HG03039 (cell line): ENCODE data around the gene ATG7.
"Not testable (repeated sequence)": the region's sequence is repeated elsewhere in the genome, so short reads cannot be mapped to it uniquely, and the experiment has no call there.

ENCODE experiments used
- ATAC-seq: cut with Tn5 transposase; IDR thresholded peaks from one replicate; pipeline ENCODE4 v1.9.1; 2021; ENCODE audit warnings: mild to moderate bottlenecking, moderate library complexity; ENCODE audit not compliant: unreplicated experiment

The ATG7 gene

DNA sequence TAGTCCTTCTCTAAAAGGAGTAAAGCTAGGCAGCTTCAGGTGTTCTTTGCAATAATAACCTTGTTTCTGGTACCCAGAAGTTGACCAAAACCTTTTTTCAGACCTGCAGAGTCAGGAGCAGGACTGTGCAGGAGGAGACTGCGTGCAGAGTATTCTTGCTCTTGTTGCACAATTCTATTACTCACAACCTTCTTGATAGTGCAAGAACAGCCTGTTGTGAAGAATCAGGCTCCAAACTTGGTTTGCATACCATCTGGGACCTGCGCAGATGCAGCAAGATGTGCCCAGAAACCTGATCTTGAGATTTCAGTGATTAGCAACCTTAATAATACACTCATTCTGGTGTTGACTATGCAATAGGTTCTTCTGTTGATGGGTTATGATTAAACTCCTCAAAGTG lies 111.9 kb downstream of the ATG7 start:
- no peak for ATAC-seq

DNA sequence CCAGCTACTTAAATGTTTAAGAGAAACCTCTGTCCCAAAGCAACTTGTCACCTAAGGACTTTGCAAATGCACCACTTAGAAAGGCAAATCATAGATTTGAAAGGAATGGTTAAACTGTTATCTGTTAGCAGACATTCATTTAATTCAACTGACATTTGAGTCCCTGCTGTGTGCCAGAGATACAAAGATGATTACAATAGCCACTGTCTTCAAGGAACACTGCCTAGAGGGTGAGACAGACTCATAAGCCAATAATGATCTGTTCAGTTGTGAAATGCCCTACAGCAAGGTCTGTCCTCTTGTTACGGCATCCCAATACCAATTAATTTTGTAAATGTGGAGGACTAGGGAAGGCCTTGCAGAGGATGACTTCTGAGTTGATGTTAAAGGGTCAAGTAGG lies 113.1 kb downstream of the ATG7 start:
- no peak for ATAC-seq

DNA sequence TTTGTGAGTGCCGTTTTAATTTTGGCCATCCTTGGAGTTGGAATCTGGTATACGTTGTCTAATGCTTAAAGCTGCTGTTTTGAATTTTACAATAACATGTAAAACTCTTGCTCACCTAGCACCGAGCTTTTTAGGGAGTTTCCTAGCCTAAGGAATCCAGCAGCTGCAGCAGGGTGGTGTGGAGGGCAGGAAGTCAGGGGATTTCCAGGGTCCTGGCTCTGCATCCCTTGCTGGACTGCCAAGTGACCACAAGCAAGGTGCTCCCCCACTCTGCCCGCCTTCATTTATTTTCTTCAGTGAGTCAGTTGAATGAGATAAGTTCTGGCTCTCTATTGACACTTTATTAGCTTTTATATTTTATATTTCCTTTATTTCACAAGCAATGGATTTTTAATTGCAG lies 113.7 kb downstream of the ATG7 start:
- ATAC-seq, result no peak

DNA sequence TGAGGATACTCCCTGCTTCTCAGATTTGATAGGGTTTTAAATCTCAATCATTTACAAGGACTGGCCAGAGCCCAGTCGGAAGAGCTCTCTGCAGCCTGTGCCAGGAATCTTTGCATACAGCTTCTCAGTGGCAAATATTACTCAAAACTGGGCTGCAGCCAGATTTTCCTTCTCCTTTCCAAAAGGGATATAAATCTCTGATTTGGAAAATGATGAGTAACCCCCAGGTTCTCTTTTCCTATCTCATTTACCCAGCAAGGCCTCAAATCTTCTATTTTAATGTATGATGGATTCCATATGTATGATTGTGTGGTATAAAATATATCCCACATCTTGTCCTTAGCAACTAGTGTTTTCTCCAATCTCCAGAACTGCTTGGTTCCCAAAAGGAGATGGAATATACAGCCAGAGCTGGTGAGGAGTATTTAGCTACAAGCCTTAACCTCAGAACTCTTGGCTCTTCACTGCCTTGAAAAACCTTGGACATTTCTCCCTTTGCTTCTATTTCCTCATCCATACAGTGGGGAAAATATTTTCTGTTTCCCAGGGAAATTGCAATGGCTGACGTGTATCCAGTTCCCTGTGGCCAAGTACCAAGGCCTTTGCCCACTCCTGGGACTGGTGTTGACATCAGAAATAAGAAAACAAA lies 114.4 kb downstream of the ATG7 start:
- ATAC-seq, result no peak

DNA sequence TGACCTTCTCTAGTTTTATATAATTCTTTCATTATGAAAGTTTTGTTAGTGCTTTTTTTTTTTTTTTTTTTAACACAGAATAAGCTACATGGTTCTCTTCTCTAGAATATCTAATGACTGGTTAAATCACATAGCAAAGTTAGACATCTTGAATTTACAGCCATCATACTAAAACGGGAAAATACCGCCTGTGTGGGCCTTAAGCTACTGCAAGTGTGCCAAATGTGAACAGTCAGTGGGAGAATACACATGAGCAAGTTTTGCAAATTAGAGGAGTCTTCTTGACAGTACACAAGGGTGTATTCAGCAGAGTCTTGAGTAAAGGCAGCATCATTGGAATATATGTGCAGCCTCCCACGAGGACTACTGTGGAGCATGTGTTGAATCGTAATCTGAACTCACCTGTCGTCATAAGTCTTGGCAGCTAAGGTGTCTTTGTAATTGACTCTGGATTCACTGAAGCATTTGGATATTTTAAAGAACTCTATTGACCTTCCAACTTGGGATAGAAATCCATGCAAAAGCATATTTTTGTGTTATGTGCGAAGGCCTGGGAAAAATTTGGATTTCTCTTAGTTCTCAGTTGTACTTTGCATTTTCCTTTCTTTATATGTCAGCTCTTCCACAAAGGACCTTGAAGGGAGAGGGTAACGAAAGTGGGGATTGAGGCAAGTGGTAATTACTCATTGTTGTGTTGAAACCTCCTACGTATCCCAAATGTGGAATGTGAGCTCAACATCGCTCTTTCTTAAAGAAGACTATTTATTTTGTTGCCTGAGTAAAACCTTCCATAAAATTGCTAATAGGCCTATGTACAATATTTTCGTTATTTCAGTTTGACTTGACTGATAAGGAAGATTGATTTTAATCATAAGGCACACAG lies 117.4 kb downstream of the ATG7 start:
- no peak for ATAC-seq

DNA sequence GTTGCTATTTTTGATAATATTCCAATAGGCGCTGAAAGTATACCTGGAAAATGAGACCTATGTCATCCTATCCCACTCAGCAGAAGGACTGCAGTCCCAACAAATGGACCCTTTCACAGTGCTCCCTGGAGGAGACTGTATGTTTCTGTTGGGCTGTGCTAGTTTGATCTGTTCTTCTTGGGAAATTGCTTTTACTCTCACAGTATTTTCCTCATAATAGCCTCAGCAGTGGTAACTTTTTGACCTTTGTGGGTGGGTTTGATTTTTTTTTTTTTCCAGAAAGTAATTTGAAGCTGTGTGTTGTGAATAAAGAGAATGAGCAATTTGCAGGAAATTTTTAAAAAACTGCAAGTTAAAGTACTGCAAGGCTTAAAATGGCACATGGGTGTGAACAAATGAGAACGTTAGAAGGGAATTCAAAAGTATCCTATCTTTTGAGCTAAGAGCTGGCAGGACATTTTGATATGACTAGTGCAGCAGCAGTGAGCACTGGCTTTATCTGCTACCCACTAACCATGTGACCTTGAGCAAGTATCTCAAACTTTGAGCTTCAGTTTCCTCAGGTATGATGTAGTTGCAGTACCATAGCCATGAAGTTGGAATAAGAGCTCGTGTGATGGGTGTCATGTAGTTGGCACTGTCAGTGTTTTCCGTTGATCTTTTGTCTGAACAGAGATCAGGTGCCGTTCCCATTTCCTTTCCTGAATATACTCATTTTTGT lies 118.4 kb downstream of the ATG7 start:
- no peak for ATAC-seq

DNA sequence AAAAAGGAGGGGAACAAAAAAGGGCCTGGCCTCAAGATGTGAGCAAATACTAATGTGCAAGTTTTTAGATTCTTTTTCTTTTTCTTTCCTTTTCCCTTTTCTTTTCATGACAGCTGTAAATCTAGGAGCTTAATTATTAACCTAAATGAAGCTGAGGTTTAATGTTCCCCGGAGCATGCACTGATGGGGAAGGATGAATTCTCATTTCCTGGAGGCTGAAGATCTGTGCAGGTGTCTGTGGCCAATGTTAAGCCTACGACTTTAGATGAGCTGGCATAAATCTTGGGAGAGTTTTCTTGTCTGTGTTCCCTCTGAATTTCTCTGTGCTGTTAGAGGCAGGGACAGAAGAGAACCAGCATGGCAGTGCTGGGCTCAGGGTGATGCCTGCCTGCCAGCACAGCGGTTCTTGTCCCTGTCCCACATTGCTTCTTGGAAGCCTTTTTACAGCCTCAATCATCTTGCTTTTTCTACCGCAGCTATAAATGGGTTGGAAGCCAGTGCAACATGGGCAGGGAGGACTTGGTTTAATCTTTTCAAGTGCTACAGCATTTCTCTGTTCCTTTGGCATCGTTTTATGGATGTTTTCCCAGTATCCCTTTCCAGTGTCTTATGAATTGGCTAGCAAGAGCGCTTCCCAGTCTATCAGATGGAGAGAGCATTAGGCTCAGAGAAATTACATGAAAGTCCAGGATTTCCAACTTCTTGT lies 119.1 kb downstream of the ATG7 start:
- no peak for ATAC-seq

DNA sequence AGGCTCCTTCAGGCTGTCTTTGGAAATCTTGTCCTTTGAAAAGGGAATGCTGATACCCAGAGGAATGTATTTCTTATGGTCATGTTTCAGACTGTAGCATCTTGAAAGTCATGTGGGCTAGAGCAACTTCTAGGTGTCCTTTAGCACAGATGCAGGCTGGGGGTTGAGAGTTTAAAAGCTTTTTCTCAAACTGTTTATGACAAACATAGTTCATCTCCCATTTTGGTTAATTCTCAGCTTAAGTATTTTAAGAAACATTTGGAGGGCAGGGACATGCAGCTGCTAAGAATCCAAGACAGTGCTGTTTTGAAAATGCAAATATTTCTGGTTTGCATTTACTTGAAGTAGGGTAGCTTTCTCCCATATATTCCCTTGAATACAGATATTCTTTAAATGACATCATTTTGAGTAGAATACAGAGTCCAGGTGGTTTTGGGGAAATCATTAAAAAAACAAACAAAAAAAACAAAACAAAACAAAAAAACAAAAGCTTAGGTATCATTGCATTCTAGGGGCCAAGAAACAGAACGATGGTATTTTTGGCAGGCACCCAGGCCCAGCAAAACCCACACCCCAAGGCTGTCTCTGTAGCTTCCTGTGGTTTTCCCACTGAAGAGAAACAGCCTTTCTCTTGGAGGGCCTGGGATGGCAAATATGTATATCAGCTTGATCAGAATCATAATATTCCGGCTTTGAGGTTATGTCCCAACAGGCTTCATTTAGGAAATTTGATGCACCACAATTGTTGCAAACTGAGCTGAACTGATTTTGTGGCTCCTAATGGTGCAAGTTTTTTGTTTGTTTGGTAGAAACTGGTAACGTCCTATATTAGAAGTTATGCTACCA lies 120.0 kb downstream of the ATG7 start:
- ATAC-seq, result no peak

DNA sequence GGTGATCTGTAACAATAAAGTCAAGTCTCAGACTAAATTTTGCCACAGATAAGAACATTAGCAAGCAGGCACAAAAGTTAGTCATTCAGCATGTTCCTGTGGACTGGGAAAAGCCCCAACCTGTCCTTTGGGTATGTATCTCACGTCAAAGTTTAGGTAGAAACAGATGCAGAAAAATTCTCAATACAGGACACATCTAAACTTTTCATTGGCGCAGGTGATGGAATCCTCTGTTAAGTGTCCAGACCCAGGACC lies 120.6 kb downstream of the ATG7 start:
- ATAC-seq, result no peak

DNA sequence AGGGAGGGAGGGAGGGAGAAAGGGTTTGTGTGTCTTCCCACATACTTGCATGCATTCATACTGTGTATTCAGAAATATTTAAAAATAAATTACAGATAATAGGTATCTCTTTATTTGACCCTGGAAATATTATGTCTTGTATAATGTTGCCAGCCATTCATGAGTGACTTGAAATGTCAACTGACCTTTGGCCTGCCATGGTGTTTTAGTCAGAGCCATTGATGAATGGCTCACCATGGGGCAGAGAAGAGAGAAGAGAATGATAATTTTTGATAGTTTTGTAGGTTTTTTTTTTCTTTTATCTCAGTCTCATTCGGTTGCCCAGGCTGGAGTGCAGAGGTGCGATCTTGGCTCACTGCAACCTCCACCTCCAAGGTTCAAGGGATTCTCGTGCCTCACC lies 121.2 kb downstream of the ATG7 start:
- no peak for ATAC-seq

DNA sequence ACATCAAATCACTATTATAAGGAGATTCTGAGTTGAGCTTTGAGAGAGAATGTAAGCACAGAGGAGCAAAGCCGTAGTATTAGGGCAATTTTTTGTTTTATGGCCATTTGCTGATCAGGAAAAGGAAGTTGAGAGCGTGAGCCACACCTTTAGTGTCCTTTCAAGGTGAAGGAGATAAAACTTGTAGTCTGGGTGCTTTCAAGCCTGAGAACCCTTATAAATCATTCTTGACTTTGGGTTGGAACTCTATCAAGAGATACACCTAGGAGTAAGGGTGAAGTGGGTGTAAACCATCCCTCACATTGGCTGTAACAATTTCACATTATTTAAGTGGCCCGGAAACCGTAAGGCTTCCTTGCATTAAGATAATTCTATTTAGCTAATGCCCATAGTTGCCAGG lies 122.2 kb downstream of the ATG7 start:
- ATAC-seq, result no peak

DNA sequence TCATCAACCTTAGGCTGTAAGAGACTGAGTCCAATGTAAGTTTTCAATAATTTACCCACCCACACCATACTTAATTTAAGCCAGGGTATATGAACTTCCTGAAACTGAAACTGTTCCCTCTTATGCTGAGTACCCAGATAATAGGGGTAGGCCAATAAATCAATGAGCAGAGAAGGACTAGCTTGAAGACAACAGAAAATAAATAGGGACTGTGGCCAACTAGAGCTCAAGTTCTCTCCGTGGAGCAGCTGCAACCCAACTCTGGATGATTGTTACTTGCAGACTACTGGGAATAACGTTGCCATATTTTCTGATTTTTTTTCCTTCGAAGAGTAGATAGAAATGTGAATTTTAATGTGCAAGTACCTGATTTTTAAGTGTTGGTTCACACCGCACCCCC lies 128.0 kb downstream of the ATG7 start:
- ATAC-seq, result no peak

DNA sequence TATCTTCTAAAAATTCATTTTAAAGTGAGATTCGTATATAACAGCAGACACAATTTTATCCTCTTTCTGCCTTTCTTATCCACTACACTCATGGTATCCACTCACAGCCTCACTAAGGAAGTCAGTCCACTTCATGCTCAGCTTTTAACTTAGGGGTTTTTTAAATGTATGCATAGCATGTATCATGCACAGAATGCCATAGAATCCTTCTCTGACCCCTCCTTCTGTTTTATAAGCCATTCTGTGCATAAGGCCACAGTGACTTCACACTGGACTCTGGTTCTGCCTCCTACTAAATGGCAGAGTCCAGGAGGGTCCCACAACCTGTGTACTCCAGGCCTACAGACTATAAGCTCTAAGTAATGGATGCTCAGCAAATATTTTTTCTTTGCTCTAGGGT lies 129.2 kb downstream of the ATG7 start:
- no peak for ATAC-seq

DNA sequence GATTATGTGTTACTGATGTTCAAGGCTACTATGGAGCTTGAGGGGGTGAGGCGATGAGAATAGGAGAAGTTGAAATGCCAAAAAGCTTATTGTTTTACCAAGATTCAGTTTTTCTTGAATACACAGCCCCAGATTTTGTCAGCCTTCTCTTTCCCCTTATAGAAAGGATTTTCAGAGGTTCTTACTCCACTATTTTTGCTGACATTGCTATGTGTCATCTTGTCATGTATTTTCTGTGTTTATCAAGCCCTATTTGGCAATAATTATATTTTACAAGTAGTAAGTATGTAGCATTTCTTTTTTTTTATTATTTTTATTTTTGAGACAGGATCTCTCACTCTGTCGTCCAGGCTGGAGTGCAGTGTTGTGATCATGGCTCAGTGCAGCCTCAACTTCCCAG lies 133.1 kb downstream of the ATG7 start:
- ATAC-seq, result no peak

DNA sequence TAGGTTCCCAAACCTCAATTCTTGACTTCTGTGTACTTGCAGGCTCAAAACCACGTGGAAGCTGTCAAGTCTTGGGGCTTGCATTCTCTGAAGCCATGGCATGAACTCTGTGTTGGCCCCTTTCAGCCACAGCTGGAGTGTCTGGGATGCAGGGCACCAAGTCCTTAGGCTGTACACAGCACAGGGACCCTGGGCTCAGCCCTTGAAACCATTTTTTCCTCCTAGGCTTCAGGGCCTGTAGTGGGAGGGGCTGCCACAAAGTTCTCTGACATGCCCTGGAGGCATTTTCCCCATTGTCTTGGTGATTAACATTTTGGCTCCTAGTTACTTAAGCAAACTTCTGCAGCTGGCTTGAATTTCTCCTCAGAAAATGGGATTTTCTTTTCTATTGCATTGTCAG lies 135.4 kb downstream of the ATG7 start:
- no peak for ATAC-seq

DNA sequence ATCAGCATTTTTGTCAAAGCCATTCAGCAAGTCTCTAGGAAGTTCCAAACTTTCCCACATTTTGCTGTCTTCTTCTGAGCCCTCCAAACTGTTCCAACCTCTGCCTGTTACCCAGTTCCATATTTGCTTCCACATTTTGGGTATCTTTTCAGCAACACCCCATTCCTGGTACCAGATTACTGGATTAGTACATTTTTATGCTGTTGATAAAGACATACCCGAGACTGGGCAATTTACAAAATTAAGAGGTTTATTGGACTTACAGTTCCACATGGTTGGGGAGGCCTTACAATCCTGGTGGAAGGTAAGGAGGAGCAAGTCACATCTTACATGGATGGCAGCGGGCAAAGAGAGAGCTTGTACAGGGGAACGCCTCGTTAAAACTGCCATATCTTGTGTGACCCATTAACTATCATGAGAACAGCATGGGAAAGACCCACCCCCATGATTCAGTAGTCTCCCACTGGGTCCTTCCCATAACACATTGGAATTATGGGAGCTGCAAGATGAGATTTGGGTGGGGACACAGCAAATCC lies 136.2 kb downstream of the ATG7 start:
- not testable (repeated sequence) for ATAC-seq

DNA sequence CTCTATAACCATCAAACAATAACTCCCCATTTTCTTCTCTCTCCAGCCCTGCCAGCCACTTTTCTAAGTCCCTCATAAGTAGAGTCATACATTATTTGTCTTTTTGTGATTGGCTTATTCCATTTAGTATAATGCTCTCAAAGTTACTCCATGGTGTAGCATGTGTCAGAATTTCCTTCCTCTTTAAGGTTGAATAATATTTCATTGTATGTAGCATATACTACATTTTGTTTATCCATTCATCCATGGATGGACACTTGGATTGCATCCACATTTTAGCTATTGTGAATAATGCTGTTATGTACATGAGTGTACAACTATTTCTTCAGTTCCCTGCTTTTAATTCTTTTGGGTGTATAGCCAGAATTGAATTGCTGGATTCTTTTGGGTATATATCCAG lies 138.4 kb downstream of the ATG7 start:
- no peak for ATAC-seq

DNA sequence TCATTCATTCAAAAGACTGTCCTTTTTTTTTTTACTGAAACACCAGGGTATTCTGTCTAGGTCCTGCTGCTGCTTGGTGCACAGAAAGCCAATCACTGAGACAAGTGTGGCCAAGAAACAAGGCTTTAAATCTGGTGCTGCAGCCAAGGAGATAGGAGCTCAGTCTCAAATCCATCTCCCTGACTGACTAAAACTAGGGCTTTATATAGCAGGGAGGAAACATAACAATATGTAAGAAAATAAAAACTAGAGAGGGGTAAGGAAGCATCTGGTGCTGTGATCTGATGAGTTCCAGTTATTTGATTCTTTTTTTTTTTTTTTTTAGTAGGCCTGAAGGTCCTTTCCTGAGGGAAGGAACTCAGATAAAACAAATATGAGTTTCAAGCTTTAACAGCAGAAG lies 139.8 kb downstream of the ATG7 start:
- no peak for ATAC-seq

DNA sequence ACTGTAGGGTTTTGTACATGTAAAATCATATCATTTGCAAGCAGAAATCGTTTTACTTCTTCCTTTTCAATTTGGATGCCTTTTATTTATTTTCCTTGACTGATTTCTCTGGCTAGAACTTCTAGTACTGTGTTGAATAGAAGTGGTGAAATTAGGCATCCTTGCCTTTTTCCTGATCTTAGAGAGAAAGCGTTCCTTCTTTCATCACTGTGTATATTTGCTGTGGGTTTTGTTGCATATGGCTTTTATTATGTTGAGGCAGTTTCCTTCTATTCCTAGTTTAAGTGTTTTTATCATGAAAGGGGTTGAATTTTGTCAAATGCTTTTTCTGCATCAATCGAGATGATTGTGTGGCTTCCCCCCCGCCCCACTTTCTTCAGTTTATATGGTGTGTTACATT lies 140.9 kb downstream of the ATG7 start:
- ATAC-seq, result no peak

DNA sequence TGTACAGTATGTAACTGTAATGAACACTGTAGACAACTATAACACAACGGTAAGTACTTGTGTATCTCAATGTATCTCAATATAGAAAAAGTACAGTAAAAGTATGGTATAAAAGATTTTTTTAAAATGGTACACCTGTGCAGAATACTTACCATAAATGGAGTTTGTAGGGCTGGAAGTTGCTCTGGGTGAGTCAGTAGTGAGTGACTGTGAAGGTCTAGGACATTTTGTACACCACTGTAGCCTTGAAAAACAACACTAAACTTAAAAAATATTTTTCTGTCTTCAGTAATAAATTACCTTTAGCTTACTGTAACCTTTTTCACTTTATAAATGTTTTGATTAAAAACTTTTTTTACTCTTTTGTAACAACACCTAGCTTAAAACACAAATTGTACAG lies 142.9 kb downstream of the ATG7 start:
- ATAC-seq, result no peak
